NCI-H345 (cell line): ENCODE data around the gene GALNT8.
A peak's percentile ranks its signal among the peaks of the same experiment; 100 is the strongest.

Experiments used
- DNase-seq: peaks from one replicate; lab custom pipeline; 2025; lab: John Stamatoyannopoulos, UW

Gene GALNT8

GRCh38 chr12:4796694-4797482 lies 76.7 kb downstream of the GALNT8 start:
- DNase-seq: no peak

GRCh38 chr12:4800555-4800954 lies 80.4 kb downstream of the GALNT8 start:
- no peak for DNase-seq

- no peak for DNase-seq
Observed at GRCh38 chr12:4802841-4803240, 82.6 kb downstream of the GALNT8 start.

GRCh38 chr12:4806439-4807115 lies 86.4 kb downstream of the GALNT8 start:
- no peak for DNase-seq

- no peak for DNase-seq
Observed at GRCh38 chr12:4807116-4807783, 87.0 kb downstream of the GALNT8 start.

- no peak for DNase-seq
Observed at GRCh38 chr12:4807813-4808212, 87.6 kb downstream of the GALNT8 start.

- DNase-seq: peak; percentile 92
Observed at GRCh38 chr12:4809013-4809448, 88.8 kb downstream of the GALNT8 start.

- DNase-seq: peak; percentile 52
Observed at GRCh38 chr12:4809449-4810218, 89.4 kb downstream of the GALNT8 start.

- no peak for DNase-seq
Observed at GRCh38 chr12:4810219-4810671, 90.0 kb downstream of the GALNT8 start.

GRCh38 chr12:4812624-4813327 lies 92.6 kb downstream of the GALNT8 start:
- no peak for DNase-seq

- DNase-seq: peak; percentile 68
Observed at GRCh38 chr12:4813741-4814140, 93.5 kb downstream of the GALNT8 start.

GRCh38 chr12:4814485-4814884 lies 94.3 kb downstream of the GALNT8 start:
- no peak for DNase-seq

- DNase-seq: no peak
Observed at GRCh38 chr12:4816744-4817525, 96.7 kb downstream of the GALNT8 start.

GRCh38 chr12:4817880-4818279 lies 97.7 kb downstream of the GALNT8 start:
- peak; percentile 60 for DNase-seq

- no peak for DNase-seq
Observed at GRCh38 chr12:4819654-4820053, 99.5 kb downstream of the GALNT8 start.

GRCh38 chr12:4820971-4821370 lies 100.8 kb downstream of the GALNT8 start:
- no peak for DNase-seq
